Stimulated activated CD8-positive, alpha-beta memory T cell treated with anti-CD3 and anti-CD28 coated beads, Interleukin-7, amount 100 ng/mL, for 24 hours (primary cell): ENCODE results near the gene CLDN19.

Experiments used
- DNase-seq: peaks from one replicate; pipeline ENCODE4 v3.0.0-alpha.2; 2020; ENCODE audit warnings: low read depth

The CLDN19 gene, protein sequence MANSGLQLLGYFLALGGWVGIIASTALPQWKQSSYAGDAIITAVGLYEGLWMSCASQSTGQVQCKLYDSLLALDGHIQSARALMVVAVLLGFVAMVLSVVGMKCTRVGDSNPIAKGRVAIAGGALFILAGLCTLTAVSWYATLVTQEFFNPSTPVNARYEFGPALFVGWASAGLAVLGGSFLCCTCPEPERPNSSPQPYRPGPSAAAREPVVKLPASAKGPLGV

DNA sequence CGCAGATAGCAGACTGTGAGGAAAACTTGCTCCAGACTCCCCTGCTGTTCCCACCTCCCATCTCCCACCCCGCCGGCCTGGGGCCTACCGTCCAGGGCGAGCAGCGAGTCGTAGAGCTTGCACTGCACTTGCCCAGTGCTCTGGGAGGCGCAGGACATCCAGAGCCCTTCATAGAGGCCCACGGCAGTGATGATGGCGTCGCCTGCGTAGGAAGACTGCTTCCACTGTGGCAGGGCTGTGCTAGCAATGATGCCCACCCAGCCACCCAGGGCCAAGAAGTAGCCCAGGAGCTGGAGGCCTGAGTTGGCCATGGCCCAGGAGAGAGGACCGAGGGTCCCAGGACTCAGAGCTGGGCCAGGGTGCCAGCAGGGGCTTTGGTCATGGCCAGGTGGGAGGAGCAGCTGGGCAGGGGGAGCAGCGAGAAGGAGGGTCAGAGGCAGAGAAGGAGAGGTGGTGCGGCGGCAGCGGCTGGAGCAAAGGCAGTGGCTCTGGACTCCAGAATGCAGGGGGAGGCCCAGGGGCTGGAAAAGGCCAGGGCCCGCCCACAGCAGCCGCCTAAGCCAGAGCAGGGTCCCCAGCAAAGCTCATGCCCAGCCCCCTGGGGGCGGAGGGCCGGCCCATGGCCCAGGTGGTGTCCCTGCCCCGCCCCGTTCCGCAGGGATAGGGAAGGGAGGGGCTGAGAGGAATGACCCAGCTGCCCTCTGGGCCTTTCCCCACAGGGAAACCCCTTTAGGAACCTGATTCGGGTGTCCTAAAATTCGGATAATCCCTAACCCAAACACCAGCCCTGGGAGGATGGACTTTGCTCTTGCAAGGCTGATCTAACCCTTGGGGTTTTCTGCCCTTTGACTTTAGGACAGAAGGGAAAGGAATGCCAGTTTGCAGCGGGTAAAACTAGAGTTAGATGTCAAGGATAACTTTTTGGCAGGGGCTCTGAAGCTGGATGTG lies at the start of gene CLDN19:
CLDN19 (minus strand) TSS at position 484 of the 948 bp plus-strand sequence; CDS start at position 311, 173 bp downstream.
- DNase-seq = no peak

DNA sequence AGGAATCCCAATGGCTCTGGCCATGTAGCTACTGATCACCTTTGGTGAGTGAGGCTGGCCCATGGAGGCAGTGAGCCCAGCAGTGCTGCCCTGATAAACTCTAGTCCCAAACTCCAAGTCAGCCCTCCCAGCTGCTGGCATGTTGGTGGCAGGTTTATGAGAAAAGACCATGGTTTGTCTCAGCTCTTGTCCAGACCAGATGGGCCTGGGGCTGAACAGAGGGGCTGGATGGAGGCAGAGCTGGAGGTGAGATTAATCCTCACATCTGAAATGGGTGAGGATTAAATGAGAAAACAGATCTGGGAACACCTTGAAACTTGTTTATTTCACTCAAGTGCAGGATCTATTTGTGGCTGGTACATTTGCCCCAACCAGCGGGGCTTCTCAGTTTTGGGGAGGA lies 48.0 kb upstream of the CLDN19 start:
- no peak for DNase-seq

DNA sequence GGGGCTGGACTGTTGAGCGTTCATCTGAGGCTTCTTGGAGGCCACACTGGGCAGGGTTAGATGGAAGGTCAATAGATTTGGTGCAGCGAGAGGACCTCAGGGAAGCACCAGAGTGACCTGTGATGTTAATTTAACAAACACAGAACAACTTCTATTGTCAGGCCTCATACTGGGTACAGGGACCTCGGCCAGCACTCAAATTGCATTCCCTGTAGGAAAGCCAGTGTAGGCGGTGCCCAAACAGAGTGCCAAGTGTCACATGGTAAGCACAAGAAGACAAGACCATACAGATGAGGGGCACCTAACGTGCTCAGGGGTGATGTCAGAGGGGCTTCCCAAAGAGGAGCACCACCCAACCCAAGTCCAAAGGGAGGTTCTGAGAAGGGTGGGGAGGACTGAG lies 46.1 kb upstream of the CLDN19 start:
- DNase-seq = no peak

DNA sequence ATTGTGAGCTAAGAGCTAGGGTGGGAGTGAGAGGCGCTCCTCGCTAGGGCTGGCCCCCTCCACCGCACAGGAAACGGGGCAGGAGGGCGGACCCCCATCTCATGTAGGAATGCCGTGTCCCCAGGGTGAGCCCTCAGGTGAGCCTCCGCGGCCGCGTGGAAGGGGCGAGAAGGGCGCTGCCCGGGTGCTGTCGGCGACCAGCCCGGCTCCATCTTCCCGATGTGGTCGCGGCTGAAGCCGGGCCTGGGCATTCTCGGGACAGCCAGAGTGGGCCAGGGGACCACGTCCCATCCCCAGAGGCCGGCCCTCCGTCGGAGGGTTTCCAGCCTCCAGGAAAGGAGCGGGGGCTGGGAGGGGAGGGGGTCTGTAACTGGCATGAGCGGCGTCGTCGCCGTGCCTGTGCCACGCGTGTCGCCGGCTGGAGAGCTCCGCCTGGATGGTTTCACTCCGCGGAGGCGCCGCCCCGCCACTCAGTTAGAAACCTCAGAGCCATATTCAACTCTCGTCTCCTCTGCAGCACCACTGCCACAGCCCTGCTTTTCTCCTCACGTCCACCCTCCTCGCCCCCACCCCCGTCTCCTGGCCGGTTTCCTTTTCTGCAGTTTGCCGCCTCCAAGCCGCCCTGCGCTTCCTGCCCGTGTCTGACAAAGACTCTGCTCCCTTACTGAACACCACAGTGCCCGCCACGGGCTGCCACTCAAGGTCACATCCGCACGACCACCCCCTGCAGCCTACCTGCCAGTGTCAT lies 45.1 kb upstream of the CLDN19 start, which contains the start of gene TMEM269:
TMEM269 (plus strand) TSS at position 46 of the 748 bp plus-strand sequence. CDS start 4,903 bp downstream, outside the sequence.
- DNase-seq = no peak

DNA sequence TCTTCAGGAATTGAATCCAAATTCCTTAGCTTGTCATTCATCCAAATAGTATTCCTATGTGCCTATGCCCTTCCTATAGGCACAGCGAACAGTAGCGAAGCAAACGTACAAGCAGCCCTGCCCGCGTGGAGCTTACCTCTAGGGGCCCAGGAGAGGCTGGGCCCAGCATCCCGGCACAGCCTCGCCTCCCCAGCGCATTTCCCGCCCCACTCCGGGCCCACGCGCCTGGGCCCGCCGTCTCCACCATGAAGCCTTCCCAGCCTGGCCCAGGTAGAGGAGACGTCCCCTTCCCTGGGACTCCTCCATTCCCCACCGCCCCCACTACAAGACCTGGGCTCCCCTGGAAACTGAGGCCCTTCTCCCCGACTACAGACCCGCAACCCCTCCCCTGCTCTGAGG lies 44.5 kb upstream of the CLDN19 start:
- DNase-seq = no peak

DNA sequence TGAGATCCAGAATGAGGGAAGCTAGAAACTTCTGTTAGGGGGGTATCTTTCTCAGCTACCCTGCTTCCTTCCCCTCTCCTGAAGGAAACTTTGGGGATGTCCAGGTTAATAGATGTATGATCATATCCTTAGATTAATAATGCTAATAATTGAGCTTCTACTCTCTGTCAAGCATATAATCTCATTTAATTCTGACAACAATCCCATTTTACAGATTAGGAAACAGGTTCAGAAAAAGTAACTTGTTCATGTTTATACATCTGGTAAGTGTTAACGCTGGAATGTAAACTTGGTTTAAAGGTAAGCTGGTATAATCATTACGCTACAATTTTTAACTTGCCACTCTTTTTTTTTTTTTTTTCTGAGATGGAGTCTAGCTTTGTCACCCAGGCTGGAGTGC lies 43.1 kb upstream of the CLDN19 start:
- DNase-seq = no peak

DNA sequence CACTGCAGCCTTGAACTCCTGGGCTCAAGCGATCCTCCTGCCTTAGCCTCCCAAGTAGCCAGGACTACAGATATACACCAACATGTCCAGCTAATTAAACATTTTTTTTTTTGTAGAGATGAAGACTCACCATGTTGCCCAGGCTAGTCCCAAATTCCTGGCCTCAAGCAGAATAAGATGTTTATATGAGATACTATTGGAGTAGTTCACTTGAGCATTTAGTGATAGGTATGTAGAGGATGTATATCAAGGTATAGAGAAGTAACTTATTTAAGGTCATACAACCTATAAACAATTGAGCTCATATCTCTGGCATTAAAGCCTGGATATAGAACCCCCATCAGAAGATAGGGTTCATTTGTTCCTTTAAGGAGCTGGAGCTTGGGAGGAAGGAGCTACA lies 40.1 kb upstream of the CLDN19 start:
- no peak for DNase-seq

DNA sequence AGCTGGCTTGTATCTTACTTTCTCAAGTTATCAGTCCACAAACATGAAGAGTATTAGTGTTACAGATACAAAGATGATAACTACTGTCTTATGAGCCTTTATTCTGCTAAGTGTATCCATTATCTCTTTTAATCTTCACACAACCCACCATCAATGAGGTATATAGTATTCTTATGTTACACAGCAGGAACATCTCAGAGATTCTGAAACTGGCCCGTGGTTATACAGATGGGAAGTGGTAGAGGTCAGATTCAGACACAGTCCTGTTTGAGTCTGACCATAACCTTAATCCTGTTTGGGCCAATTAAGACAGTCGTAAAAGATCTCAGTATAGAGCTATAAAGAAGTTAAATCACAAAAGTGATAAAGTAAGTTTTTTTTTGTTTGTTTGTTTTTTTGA lies 39.7 kb upstream of the CLDN19 start:
- no peak for DNase-seq

DNA sequence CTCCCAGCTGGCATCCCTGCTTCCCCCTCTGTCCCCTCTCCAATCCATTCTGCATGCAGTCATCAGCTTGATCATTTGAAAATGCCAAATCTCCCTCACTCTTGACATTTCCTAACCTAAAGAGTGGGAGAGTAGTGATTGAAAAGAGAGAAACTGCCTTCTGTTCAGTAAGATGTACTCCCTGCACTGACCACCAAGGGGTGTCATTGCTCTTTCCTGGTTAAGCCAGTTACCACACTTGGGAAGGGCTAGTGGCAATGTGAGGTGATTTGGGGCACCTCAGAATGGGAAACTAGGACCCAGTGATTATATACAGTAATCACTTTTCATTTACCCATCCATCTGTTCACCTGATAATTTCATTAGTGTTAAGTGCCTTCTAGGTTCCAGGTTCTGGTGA lies 37.8 kb upstream of the CLDN19 start:
- no peak for DNase-seq

DNA sequence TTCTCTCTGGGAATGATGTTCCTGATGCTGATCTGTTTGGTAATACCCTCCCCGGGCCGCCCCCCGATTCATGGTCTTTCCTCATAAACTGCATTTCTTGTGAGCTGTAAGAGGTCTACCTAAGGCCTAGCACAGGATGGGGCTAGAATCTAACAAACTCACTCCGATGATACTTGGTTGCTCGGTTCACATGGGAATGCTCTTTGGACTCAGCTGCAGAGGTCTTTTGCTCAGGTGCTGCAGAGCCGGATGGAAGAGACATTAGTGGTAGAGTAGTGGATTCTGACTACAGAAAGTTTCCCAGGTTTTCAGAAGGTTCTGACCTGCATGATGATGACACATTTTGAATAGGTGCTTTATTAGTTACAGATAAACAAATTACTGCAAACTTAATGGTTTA lies 36.5 kb upstream of the CLDN19 start:
- no peak for DNase-seq

DNA sequence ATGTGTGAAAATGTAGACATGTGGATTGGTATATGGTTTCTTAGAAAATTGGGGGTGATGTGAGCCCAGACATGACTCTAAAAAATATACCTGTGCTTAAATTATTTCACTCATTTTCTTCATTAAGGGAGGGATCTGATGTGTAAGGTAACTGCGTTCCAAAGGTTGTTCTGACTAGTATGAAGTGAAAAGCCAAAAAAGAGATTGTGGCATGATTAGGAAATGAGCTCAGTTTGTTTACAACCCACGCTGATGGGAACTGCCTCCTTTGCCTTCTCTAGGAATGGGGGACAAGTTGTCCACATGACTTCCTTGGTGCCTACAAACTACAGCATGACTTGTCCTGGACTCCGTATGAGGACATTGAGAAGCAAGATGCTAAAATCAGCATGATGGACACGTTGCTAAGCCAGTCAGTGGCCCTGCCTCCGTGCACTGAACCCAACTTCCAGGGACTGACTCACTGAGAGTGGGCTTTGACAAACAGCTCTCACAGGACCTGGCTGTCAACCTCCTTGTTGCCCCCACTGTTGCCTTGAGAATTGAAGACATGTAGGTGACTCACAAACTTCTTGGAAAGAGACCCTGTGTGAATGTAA lies 35.0 kb upstream of the CLDN19 start:
- DNase-seq = no peak

DNA sequence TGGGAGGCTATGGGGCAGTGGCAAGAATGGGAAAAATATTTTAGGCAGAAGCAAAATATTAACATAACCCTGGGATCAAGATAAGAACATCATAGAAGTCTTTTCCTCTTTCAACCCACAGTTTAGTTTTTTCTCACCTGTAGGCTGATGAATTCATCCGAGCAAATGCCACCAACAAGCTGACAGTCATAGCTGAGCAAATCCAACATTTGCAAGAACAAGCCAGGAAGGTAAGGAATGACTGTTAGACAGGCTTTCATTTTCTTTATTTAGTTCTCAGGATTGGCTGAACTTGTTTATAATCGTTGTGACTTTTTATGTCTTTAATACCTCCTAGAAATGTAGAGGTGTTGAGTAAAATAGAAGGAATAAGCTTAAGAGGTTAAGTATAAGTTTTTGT lies 33.4 kb upstream of the CLDN19 start:
- no peak for DNase-seq

DNA sequence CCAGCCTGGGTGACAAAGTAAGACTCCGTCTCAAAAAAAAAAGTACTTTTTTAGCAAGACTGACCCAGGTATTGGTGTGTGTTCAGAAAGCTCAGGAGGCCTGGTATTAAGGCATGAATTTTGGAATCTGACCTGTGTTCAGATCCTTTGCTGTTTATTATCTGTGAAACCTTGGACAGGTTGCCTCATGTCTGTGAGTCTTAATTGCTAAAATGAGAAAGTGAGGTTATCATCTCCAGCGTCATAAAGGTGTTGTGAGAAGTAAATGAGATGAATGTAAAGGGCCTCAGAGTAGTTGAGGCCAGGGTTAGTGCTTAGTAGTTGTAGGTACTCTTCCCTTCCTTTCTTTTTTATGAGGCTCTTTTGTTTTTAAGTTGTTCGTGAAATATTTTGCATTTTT lies 29.8 kb upstream of the CLDN19 start:
- no peak for DNase-seq

DNA sequence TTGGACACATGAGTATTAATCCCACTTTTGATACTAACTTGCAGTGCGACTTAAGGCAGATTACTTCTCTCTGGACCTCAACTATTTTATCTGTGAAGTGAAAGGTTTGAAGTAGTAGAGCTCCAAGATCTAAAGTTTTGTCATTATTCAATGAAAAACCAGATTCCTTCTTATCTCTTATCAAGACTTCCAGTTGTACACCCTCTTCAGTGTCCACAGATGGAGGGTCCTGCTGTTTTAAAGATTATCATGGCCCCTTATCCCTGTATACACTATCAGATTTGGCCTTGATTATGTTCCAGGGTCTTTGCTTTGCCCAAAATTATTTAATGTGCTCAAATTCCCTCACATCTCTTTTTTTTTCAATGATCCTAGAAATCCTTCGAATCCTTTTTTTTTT lies 28.1 kb upstream of the CLDN19 start:
- no peak for DNase-seq

DNA sequence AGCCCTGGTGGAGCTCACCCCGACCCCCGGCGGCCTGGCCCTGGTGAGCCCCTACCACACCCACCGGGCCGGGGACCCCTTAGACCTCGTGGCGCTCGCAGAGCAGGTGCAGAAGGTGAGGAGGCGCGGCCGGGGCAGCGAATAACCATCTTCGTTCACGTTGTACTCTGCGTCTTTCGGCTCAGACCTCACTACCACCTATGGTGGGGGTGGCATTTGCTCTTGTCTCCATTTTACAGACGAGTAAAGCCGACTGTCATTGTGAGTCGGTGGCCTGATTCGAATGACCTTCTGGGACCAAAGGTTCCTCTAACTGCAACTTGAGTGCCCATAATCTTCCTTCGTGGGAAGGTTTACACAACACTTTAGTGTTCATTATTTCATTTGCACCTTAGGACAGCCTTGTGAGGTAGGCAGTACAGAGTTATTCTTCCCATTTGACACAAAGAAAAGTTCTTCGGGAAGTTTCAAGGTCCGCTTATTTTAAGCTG lies 27.5 kb upstream of the CLDN19 start:
- DNase-seq = no peak

DNA sequence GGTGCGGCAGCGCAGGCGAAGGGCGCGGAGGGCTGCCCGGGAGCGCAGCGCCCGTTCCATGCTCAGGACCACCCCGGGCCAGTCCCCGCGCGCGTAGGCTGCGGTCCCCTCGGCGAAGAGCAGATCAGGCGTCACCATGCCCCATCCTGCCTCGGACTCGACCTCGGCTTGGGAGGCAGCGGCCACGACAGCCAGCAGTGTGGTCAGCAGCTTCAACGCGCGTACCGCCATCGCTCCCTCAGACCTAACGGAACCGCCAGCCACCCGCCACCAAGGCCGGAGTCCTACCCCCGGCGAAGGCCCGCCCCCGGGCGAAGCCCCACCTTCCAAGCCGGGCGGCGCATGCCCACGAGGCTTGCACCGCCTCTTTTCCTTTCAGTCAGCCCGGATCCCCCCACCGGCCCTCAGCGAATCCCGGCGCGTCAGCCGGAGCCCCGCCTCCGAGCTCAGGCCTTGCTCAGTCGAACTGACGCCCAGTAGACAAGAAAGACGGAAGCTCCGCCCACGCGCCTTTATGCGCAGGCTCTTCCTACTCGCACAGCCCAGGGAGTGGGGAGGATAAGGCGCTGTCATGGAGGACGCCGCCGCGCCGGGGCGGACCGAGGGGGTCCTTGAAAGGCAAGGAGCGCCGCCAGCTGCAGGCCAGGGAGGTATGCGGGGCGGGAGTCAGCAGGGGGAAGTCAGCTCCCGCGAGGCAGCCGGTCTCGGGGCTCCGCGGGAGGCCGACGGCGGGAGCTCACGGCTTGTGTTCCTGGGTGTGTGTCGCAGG lies 26.9 kb upstream of the CLDN19 start, which contains the start of the genes C1orf50 and P3H1:
C1orf50 (plus strand) TSS at position 509 of the 769 bp plus-strand sequence; CDS start at position 572, 63 bp downstream.
P3H1 (minus strand) TSS at position 288 of the 769 bp plus-strand sequence; CDS start at position 231, 57 bp downstream.
- peak; percentile 98 for DNase-seq

DNA sequence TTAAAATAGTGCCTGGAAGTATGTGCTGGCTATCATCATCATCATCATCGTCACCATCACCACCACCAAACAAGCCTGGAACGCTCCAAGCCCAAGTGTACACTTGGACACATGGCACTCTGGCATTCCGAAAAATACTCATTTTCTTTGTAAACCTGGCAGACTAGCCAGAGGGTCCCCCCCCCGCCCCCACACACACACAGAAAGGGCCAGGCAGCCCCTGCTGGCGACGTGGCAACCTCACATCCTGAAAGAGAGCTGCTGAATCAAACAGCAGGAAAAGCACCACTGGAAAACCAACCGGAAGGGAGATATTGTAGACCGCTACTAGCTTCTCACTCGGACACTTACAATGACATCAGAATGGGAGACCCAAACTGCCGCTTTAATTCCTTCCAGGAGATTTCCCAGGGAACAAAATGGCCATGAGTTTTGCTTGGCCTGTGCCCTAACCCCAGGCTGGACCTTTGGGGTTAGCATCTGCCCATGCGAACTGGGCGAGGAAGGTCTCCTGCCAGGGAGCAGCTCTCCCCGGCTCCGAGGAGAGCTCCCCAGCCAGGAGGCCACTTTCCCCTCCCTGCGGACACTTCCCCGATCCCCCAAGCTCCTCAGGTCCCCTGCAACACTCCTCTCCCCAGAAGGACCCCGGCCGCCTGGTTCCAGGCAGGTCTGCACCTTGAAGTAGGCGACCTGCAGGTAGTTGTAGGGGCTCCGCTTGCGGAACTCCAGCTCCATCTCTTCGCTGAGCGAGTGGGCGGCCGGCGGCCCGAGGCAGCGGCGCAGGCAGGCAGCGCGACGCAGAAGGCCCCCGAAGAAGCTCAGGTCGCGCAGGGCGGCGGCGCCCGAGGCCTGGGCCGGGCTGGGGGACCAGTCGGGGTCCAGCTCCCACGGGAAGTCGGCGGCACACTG lies 26.1 kb upstream of the CLDN19 start:
- DNase-seq = no peak

DNA sequence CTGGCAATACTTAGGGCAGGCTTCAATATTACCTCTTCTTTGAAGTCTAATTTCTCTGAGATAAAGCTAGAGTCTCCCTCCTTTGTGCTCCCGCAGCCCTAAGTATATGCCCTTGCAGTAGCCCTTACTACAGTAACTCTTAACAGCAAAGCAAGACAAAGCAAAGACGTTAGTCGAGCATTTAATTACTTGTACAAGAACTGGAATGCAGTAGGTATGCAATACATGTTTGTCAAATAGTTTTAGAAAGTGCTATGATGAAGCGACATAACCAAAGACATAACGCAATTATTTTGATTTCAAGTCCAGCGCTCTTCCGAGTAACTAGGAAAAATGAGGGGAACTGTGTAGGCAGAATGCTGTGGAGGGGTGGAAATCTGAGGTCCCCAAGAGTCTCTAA lies 25.2 kb upstream of the CLDN19 start:
- no peak for DNase-seq

DNA sequence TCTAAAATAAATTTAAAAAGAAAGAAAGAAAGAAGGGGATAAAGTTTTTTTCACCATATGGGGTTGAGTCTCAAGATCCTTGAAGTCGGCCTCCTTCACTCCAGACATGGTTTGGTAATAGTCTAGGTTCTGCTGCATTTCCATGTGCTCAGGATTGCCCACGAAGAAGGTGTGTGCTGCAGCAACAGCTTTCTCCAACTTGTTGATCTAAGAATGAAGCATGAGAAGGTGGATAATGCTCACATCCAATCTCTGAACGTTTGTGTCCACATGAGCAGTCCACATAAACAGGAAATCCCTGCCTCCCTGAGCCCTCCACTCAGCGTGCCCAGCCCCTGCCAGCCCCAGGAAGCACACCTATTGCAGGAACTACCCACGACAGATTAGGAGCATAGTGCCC lies 22.2 kb upstream of the CLDN19 start:
- no peak for DNase-seq

DNA sequence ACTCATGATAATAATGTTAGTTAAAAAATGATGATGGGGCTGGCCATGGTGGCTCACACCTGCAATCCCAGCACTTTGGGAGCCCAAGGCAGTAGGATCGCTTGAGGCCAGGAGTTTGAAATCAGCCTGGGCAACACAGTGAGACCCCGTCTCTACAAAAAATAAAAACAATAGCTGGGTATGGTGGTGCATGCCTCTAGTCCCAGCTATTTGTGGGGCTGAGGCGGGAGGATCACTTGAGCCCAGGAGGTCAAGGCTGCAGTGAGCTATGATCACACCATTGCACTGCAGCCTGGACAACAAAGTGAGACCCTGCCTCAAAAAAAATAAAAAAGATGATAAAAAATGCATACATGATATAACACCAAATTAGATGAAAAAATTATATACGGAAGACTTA lies 21.5 kb upstream of the CLDN19 start:
- DNase-seq = no peak
